HG02981 (cell line): ENCODE results near the gene CUL4A.
"Not testable (repeated sequence)": the region's sequence is repeated elsewhere in the genome, so short reads cannot be mapped to it uniquely, and the experiment has no call there.

Source experiments
- ATAC-seq: cut with Tn5 transposase; IDR thresholded peaks from one replicate; pipeline ENCODE4 v1.9.1; 2021; ENCODE audit warnings: mild to moderate bottlenecking, moderate library complexity; ENCODE audit not compliant: unreplicated experiment

The CUL4A gene

DNA sequence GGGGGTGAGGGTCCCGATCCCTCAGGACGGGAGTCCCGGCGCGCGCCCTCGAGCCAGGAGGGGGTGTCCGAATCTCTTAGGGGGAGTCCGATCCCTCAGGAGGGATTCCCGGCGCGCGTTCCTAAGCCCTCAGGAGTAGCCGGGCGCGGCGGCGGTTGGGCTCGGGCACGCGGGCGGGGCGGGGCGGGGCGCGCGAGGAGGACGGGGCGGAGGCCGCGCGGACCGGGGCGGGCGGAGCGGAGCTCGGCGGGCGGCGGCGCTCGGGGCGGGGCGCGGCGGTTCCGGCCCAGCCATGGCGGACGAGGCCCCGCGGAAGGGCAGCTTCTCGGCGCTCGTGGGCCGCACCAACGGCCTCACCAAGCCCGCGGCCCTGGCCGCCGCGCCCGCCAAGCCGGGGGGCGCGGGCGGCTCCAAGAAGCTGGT is at the start of gene CUL4A:
Gene CUL4A, plus strand, starts transcription at position 278 of the 423 bp plus-strand sequence. Its CDS starts 15 bp downstream, at position 293.
- ATAC-seq = peak; percentile 30

DNA sequence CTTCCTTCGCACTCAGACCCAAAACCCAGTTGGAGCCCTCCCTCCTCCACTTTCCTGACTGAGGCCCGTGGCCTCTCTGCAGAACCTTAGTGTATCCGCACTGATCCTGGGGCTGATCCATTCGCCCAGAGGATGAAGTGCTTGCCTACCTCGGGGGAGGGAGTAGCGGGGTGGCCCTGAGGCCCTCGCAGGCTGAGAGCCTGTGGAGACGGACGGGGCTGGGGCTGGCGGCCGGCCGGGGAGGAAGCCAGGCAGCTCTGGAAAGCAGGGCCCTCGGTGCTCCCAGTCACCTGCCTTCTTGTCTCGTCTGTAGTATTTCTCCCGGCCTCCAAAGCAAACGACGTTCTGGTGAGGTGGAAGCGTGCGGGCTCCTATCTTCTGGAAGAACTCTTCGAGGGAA is 49.7 kb upstream of the CUL4A start:
- ATAC-seq = no peak

DNA sequence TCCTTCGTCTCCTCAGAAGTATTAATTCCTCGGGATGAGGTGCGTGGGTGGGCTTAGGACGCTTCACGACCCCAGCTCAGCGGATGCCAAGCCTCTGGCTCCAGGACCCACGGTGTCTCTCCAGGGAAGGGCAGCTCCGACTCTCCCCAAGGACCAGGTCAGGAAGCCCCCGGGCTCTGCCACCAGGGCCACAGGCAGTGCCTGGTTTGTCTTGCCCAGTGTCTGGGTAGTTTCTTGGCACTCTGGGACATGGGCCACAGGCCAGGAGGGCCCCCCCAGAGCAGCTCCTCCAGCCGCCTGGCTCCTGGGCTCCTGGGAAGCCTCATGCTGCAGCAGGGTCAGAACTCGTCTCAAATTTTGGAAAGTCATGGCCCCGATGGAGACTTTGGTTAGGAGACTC is 48.4 kb upstream of the CUL4A start:
- ATAC-seq = no peak

DNA sequence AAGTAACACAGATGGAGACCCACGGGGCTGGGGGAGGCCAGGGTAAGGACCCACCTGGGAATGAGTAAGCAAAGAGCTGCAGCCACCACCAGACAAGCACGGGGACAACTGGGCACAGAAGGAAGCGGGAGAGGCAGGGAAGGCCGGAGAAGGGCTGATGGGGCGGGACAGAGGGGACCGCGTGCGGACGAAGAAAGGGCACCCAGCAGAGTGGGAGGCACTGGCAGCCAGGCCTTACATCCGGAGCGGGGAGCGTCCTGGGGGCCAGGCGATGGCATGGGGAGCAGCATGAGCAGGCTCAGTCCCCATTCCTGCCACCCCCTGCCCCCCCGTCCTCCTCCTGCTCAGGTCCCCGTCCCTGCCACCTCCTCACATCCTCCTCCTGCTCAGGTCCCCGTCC is 48.0 kb upstream of the CUL4A start:
- ATAC-seq = no peak

DNA sequence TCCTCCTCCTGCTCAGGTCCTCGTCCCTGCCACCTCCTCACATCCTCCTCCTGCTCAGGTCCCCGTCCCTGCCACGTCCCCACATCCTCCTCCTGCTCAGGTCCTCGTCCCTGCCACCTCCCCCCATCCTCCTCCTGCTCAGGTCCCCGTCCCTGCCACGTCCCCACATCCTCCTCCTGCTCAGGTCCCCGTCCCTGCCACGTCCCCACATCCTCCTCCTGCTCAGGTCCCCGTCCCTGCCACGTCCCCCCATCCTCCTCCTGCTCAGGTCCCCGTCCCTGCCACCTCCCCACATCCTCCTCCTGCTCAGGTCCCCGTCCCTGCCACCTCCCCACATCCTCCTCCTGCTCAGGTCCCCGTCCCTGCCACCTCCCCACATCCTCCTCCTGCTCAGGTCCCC is 47.4 kb upstream of the CUL4A start:
- not testable (repeated sequence) for ATAC-seq

DNA sequence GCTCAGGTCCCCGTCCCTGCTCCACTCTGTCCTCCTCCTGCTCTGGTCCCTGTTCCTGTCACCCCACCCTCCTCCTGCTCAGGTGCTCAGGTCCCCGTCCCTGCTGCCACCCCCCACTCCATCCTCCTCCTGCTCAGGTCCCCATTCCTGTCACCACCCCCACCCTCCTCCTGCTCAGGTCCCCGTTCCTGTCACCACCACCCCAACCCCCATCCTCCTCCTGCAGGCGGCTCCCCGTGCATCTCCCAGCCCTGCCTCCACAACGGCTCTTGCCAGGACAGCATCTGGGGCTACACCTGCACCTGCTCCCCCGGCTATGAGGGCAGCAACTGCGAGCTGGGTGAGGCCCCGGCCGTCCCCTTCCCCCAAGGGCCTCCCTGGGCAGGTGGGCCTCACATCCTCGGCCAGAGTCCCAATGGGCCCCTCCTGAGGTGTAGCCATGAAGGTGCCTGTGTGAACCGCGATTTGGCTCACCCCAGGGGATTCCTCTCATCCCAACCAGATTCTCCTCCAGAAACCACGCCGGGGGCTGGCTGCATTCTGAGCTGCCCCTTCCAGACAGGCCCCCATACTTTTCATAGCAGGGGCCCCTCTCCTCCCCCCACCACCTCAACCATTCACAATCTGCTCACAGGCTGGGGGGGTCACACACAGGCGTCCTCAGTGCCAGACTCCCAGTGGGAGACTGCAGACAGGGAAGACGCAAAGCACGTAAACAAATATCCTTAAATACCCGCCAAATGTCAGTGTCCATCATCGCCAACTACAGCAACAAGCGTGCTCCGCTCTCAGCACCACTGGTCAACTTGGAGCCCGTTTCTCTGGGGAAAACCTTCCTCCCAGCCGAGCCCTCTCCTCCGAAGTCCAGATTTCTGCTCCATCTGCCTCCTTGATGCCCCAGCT is 46.4 kb upstream of the CUL4A start:
- no peak for ATAC-seq

DNA sequence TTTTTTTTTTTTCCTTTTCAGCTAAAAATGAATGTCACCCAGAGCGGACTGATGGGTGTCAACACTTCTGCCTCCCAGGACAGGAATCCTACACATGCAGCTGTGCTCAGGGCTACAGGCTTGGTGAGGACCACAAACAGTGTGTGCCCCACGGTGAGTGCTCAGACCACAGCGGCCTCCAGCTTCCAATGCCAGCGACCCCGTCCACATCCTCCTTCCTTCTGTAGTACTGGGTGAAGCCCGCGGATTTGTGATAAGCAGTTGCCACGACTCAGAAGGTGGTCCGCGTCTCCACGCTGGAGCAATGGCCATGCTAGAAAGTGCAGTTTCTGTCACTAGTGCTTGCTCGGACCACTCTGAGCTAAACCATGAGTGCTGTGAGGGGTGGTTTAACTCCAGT is 44.9 kb upstream of the CUL4A start:
- ATAC-seq = no peak

DNA sequence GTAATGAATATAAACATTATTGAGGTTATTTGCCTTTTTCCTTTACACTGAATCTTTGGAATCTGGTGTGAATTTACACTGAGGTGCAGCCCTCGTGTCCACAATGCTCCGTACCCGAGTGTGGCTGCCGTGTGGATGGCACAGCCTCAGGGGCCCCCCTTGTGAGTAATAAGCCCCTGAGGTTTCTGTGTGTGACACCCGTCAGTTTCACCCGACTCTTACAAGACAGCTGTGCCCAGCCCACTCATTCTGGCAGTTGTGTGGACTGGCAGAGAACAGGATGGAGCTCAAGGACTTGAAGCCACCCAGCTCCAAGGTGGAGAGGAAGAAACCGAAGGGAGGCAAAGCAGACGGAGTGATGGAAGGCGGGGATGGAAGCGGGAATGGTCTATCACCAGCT is 43.1 kb upstream of the CUL4A start:
- ATAC-seq = no peak

DNA sequence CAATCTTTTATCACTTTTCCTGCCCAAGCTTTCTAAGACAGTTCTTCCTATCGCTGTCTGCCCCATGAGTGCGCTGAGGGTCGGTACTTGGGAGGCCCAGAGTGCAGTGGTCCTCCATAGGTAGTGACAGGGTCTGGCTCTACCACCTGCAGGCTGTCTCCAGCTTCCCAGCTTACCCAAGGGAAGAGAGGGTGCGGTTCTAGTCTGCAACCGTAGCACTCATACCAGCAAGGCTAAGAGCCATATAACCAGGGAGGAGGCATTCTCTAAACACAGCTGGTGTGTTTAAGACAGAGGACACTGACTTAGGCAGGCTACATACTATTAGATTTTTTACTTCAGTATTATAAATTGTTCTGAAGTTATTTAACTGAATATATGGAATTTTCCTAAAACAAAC is 42.7 kb upstream of the CUL4A start:
- ATAC-seq = no peak

DNA sequence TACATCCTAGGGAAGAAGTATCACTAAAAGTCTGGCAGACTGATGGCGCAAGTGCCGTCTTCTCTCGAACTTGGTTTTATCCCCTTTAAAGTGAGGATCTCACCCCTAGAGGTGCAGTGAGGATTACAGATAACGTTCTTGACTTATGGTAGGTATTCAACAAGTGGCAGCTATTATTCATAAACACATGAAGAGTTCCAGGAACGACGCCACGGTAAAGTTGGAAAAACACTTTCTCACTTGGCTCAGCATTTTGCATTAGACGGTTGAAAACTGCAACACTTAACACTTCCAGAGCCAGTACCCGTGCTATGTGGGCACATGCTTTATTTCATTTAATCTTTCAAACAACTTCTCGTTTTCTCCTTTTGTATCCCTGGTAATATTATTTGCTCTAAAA is 42.3 kb upstream of the CUL4A start:
- ATAC-seq = no peak

DNA sequence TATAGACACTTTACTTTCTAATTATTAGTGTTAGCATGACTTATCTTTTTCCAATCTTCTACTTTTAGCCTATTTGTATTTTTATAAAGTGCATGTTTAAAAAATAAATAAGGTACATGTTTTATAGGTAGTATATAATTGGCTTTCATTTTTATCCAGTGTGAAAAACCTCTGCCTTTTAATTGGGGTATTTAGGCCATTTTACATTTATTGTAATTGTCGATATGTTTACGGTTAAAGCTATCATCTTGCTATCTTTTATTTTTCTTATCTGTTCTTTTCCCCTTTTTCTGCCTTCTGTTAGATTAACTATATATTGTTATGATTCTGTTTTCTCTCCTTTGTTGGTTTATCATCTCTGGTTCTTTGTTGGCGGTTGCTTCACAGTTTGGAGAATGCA is 41.8 kb upstream of the CUL4A start:
- ATAC-seq = no peak

DNA sequence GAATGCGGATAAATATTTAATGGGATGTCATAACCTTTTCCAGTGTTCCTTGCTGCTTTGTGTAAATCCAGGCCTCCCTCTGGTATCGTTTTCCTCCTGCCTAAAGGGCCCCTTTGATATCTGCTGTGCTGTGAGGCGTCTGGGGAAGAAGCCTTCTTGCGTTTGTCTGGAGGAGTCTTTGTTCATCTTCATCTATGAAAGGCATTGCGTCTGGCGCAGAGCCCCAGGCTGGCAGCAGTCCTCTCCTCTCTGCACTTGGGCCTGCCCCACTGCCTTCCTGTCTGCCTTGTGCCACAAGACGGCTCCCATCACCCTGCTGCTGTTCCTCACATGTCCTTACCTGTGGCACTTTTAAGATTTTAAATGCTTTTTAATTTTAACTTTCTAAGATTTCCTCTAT is 41.2 kb upstream of the CUL4A start:
- ATAC-seq = no peak

DNA sequence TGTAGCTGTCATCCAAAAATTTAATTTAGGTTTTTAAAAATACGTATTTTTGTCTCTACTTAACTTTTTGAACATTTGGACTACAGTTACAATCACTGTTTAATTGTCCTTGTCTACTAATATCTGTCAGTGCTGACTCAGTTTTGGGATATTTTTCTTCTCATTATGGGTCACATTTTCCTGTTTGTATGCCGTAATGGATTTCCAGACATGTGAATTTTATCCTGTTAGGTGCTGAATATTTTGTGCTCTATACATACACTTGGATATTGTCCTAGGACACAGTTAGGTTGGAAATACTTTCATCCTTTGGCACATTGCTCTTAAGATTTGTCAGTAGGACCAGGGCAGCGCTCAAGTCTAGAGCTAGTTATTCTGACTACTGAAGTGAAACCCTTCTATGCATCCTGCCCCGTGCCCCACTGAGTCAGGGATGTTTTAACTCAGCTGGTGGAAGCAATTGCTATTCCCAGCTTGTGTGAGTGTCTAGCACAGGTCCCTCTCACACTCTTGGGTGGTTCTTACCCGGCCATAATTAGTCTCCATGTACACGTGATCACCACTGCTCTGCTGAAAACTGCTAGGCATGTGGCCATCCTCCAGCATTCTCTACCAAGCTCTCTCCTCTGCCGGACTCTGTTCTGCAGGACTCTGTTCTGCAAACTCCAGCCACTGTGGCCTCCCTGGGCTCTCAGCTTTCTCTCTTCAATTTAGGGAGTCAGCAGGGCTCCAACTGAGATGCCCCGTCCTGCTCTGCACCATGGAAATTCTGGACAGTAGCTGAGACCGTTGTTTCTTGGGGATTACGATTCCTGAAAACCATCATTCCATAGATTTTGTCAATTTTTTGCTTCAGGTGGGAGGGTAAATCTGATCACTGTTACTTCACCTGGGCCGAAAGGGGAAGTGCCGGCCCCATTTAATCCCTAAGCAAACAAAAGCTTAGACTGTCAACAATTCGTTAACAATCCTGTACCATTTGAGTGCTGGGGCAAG is 39.8 kb upstream of the CUL4A start:
- ATAC-seq = no peak

DNA sequence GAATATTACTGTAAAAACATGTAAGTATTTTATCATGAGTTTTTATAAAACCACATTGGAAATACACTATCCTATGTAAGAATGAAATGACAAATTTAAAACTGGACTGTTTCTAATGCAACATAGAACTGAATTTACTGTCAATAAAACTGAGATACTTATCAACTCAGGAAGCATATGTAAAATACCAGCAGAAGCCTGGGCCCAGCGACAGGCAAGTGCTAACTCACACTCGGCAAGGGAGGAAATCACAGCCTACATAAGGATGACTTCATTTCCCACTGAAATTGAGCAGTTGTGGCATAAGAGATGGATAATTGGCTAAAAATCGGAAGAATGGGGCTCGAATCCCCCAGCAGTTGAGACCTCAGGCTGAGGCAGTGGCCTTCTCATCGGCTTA is 38.9 kb upstream of the CUL4A start:
- ATAC-seq = no peak

DNA sequence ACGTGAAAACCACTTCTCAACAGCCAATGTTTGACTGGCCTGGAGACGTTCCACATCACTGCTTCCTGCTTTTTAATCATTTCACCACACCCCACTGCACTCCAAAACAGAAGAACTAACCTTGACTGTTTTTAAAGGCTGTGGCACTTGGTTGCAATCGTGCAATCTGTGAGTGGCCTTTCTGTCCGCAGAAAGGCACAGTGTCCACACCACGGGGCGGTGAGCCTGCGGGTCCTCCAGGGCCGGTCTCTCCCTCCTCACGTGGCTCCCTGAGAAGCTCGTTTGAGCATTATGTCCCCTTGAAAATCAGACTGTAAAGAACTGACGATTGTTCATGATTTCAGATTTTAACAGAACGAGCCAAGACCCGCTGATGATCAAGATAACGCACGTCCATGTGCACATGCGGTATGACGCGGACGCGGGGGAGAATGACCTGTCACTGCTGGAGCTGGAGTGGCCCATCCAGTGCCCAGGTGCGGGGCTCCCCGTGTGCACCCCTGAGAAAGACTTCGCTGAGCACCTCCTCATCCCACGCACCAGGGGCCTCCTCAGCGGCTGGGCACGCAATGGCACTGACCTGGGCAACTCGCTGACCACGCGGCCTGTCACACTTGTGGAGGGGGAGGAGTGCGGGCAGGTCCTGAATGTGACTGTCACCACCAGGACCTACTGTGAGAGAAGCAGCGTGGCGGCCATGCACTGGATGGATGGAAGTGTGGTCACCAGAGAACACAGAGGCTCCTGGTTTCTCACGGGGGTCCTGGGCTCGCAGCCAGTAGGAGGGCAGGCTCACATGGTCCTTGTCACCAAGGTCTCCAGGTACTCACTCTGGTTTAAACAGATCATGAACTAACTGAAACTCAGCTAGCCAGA is 37.9 kb upstream of the CUL4A start:
- ATAC-seq = no peak

DNA sequence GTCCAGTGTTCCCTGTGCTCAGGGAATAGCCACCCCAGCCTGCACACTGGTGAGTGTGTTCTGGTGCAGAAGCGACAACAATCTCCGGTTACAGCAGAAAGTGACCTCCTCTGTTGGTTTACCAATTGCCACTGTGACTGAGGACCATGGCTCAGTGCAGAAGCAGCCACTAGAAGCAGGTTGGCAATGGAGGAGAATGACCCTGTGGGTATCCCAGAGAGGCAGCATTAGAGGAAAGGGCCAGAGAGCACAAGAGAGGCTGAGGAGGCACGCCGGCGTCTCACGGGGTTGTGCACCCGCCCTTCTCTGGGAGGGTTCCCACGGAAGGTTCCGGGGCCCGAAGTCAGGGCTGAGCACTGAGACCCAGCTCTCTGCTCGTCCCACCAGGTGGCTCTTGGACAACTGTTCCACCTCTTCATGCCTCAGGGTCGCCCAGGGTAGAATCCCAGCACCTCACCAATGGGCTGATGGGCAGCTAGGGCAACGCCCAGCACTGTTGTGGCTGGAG is 36.9 kb upstream of the CUL4A start:
- no peak for ATAC-seq

DNA sequence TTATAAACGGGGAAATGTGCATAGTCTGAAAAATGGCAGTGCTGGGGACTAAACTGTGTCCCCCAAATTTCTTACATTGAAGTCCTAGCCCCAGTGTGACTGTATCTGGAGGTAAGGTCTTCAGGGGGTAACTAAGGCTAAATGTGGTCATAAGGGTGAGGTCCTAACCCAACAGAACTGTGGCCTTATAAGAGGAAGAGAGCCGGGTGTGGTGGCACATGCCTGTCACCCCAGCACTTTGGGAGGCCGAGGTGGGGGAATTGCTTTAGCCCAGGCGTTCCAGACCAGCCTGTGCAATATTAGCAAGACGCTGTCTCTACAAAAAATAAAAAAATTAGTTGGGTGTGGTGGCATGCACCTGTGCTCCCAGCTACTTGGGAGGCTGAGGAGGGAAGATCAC is 33.1 kb upstream of the CUL4A start:
- ATAC-seq = no peak

DNA sequence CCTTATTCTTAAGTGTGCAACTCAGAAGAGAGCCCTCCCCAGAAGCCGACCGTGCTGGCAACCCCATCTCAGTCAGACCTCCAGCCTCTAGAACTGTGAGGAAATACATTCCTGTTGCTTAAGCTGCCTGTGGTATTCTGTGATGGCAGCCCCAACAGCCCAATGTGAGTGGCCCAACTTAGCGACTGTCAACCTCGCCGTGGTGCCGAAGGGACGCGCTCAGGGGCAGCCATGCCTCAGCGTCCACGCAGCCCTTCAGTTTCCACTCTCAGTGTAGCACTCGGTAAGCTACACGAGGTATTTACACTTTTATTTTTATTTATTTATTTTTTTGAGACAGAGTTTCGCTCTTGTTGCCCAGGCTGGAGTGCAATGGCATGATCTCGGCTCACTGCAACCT is 32.6 kb upstream of the CUL4A start:
- ATAC-seq = no peak

DNA sequence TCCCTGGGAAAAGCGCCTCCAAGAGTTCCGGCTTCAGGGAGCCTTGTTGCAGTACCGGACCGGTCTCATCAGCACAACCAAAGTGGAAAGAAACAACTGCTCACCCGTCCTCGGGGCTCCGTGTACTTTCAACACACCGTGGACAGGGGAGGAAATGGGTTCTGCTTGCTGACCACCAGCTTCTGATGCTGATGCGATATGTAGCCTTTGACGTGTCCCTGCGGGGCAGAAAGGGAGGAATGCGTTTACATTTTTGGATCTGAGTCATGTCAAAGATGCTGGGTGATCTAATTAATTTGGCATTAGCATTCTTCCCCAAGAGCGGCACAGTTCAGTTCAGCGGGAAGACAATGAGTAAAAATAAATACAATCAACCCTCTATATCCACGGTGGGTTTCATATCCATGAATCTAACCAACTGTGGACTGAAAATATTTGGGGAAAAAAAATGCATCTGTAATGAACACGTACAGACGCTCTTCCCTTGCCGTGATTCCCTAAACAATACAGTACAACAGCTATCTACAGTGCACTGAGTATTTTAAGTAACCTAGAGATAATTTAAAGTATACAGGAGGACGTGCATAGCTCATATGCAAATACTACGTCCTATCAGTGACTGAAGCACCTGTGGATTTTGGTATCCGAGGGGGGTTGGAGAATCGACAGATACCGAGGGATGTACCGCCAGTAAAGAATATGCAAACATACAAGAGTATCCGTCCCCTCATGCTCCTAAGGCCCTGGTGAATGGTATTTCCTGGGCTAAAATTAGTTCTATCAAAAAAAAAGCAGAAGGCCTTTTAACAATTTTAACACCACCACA is 31.1 kb upstream of the CUL4A start:
- ATAC-seq = no peak

DNA sequence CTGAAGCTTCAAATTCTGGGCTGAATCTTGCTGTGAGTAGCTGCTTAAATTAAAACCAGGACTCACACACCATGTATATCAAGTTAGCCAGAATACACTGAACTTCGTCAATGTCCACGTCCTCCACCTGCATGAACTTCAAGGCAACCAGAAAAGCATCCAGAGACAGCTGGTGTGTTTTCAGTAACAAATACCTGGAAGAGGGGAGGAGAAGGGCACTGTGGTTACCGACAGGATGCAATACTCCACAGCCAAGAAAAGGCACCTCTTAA is 30.6 kb upstream of the CUL4A start:
- ATAC-seq = no peak
